ENCODE results near the gene OSBP2.

OSBP2 gene

DNA sequence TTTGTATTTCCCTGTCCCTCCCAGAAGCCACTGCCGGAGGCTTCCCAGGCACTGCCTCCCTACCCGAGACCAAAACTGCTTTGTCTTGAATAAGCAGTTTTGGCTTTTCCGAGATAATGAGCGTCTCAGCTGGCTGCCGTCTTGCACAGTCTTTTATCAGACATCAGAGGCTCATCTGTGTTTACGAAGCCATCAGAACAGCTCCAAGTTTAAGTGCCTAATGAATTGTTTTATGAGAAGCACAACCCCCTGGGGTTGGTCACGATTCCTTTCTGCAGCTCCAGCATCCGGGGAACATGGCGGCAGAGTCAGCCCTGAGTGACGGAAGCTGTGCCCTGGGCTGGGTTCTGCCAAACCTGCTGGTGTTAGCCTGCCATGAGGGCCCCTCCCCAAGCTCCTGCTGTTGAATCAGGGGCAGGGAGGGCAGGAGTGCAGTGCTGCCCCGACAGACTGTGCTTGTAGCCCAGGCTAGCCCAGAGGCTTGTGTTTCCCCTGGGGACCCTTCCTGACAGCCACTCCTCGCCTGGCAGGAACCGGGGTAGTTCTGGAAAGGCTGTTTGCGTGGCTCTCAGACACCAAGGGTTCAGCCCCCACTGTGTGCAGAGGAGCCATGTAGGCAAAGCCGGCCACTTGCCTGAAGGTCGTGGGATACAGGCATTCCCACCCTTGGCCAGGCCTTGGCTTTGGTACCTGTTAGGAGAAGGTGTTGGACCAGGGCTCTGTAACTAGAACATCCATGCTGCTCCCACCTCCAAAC is 177.8 kb downstream of the OSBP2 start:
- DNase-seq = no peak

DNA sequence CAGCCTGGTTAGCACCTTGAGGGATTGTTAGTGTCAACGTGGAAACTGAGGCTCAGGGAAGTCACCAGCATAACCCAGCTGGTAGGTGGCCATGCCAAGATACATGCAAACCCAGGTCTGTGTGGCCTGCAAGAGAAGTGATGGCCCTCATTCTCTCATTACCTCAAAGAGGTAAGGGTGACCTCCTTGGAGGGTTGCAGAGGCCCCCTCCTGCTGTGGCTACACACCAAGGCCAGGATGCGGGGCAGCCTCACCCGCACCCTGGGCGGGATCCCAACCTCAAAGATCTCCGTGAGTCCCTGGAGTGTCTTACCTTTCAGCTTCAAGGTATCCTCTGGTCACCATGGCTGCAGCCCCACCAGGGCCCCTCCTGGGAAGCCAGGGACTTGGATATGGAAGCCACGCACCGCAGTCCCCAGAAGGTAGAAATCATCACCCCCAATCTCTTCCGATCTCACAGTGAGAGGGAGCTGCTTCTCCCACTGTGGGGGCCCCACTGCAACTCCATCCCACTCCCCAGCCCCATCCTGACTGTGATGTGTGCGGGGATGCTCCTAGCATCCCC is 178.5 kb downstream of the OSBP2 start:
- DNase-seq = no peak

- DNase-seq = no peak
These were observed 179.0 kb downstream of the OSBP2 start for GRCh38 chr22:30873661-30874060.

GRCh38 chr22:30874431-30875370 is 180.0 kb downstream of the OSBP2 start:
- DNase-seq = no peak

- DNase-seq = no peak
These were observed 181.0 kb downstream of the OSBP2 start for GRCh38 chr22:30875481-30876215.

DNA sequence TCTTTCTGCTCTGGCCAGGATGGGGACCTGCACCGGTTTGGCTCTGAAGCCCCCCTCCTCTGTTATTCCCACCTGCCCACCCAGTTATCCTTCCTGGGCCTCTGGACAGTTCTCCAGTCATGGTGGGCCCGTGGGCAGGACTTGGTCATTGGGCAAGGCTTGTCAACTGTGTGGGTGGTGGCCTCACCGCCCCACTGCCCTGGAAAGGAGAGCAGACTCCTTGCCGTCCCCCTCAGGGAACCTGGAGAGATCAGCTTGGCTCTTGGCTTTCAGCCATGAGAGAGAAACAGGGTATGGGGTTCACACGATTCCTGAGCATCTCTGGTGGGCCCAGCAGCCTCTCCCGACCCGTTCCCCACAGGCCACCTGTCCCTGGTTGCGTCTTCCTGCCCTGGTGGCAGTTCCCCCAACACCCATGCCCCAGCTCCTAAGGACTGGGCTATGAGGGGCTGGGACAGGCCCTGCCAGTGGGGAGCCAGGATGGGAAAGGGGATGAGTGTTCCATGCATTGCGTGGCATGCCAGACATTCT is 181.6 kb downstream of the OSBP2 start:
- no peak for DNase-seq

DNA sequence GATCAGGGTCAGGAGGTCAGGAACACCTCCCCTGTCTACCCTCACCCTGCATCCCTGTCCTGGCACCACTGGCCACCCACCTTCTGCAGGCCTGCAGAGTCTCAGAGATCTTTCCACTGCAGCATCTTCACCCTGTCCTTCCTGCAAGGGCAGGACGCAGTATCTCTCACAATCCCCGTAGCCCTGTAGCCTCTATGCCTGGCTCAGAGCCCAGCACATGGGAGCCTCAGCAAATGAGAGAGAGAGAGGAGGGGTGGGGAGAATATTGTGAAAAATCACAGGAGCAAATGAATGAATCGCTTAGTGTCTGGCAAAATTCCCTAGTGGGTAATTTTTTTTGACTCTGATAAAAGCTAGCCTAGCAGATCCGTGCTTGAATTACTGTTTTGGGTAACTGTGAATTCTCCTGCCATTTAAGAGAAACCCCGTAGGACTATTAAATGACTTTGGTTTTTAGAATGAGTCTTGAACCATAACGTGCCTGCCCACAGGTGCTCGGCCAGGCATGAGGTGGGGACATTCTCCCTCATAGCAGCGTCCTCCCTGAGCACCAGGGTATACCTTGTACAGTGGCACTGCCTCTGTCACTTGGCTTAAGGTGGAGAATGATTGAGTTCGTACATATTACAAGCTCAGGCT is 182.4 kb downstream of the OSBP2 start:
- no peak for DNase-seq

GRCh38 chr22:30877662-30878515 is 183.2 kb downstream of the OSBP2 start:
- no peak for DNase-seq

DNA sequence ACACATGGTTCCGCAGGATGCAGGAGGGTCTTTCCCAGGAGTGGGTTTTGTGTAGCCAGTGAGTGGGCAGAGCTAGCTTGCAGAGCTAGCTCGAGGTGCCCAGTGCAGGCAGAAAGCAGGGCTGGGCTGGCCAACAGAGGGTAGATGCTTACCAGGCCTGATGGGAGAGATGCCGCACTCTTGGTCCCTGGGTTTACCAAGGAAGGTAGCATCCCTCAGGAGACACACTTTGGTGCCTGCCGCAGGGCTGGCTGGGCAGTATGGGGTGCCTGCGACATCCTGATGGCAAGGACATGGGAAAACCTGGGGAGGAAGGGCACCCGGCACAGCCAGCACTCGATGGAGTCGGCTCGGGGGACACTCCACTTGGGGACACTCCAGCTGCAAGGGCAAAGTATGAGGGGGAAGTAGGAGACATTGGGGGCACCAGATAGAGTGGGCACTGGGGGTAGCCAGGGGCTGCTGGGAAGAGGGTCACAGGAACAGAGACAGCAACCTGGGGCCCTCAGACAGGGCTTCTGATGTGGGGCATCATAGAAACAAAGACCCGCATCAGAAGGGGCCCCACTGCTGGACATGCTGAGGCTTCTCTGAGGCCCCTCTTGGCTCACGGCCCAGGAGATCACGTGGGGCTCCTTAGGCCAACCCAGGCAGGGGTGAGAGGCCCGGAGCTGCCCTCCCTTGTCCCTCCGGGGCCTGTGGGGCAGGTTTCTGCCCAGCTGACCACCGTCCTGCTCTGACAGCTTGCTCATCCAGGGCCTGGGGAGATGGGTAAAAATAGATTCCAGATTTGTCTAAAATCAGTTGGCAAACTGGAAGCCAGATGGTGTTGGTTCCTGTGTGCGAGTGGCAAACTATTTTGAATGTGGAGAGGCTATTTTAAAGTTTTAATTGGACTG is 184.1 kb downstream of the OSBP2 start:
- DNase-seq = no peak

DNA sequence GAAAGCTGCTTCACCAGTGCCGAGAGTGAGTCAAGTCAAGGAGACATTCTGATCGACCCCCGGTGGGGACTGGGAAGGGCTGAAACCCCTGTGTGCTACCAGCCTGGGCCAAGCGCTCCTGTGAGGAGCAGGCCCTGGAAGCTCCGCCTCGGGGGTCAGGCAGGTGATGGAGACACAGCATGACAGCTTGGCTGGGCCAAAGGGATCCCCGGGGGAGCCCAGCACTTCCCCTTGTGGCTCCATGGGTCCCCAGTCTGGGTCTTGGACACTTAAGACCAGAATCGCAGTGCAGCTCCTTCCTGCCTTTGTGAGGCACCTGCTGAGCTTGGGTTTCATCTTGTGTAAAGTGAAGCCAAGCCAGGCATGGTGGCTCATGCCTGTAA is 184.7 kb downstream of the OSBP2 start:
- no peak for DNase-seq

DNA sequence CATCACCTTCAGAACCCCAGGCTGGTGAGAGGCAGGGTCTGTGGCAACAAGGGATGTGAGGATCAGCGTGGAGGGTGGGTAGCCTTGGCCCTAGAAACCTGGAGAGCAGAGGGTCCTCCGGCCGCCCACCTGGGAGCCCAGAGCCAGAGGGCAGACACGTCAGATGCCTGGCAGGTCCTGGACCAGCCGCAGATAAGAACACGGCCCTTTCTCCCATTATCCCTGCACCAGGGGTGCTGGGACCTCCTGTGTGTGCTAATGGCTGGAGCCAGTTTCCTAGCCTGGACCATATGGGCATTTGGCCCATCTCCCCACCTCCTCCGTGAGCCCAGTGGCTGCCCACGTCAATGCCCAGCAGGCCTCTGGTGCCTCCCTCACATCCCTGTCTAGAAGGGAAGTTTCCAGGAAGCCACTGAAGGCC is 185.5 kb downstream of the OSBP2 start:
- DNase-seq = no peak

DNA sequence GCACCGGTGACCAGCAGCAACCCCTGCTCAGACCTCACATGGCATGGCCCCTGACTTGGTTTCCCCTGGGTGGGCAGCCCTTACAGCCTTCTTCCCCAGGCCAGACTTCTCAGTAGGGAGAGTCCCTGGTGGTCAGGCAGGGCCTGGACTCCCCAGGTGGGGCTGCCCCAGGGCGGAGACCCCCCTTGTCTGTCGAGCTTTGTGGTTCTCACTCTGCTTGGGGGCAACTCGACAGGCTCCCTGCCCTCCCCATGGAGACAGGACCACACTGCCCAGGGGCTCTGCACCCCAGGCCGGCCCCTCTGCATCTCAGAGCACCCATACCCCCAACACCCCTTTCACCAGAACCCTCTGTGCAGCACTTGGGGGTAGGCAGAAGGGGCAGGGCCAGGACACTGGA is 186.2 kb downstream of the OSBP2 start:
- no peak for DNase-seq

GRCh38 chr22:30881361-30882183 is 186.9 kb downstream of the OSBP2 start:
- no peak for DNase-seq

DNA sequence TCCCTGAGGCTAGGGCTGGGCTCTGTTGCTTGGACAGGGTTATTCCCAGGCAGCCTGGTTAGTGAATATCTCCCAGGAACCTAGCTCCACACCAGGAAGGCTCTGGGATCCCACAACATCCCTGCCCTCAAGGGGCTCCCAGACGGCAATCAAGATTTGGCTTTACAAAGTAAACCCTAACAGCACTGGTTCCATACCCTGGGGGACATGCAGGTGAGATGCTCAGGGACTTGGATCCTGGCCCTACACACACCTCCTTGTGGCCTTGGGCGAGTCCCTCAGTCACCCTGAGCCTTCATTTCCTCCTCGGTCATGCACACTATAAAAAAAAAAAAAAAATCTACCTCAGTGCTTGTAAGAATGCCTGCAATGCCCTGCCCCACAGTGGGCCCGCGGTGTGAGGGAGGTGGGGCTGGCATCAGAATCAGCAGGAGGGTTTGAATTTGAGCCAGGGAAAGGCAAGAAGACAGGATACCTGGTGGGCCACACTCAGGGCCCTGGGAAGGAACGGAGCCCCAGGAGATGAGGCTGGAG is 187.6 kb downstream of the OSBP2 start:
- DNase-seq = no peak

GRCh38 chr22:30882974-30883533 is 188.4 kb downstream of the OSBP2 start:
- DNase-seq = no peak

GRCh38 chr22:30883586-30884145 is 189.0 kb downstream of the OSBP2 start:
- no peak for DNase-seq

DNA sequence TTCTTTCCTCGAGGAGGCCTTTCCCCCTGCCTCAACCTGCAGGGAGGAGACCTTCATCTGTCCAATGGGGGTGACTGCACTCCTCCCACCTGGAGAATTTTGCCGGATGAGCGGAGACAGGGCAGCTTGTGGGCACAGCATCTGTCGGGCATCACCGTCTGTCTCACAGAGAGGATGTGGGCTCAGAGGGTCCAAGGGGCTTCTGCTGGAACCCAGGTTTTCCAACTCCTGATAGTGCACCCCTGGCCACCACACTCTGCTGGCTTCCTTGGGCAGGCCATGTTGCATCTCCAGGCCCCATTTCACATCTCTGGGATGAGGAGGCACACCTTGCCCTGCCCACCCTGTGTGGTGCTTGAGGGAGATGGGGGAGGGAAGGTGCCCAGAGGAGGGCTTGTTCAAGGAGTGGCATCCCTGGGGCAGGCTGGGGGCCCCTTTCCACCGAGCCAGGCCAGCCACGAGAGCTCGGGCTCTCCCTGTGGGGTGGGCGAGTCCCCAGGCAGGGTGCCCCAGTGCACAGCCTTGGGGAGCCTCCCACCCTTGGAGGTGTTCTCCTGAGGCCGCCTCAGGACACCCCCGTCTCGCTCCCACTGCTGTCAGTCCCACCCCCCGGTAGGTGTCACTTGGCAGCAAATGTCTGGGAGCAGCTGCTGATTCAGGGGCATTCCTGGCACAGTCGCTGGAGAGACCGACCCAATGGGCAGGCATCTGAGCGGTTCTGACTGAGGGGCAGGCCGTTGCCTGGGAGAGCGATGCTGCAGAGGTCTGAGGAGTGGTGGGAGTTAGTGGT is 189.7 kb downstream of the OSBP2 start:
- no peak for DNase-seq

Data from CD4-positive, alpha-beta T cell treated with Interleukin-17A for 1 hour (primary cell).